Colonic mucosa (tissue), 4 donors: Measurements from ENCODE around the gene CBX8. TPM values are rescaled to one million over a fixed set of nuclear protein-coding genes. Genes with fewer than 3 reads are reported as not detected.

ENCODE experiments used
- DNase-seq: peaks from one replicate; pipeline ENCODE4 v3.0.0-alpha.2; 2020
- H3K27ac ChIP-seq: fragments of 200-600 bp; one replicate; pipeline ENCODE4 v1.8.0; 2021
- H3K27me3 ChIP-seq: fragments of 200-600 bp; one replicate; pipeline ENCODE4 v1.8.0; 2021
- H3K36me3 ChIP-seq: fragments of 200-600 bp; one replicate; pipeline ENCODE4 v1.8.0; 2021
- H3K4me1 ChIP-seq: fragments of 200-600 bp; one replicate; pipeline ENCODE4 v1.8.0; 2021; ENCODE audit warnings: mild to moderate bottlenecking
- H3K4me3 ChIP-seq: fragments of 200-600 bp; one replicate; pipeline ENCODE4 v1.8.0; 2021
- H3K9ac ChIP-seq, 2 donors: one replicate each; pipeline ENCODE4 v1.7.0; 2013; ENCODE audit warnings: control low read depth in 2 of 2, low read depth in 2 of 2, low read length in 2 of 2
- H3K9me3 ChIP-seq: fragments of 200-600 bp; one replicate; pipeline ENCODE4 v1.8.0; 2021
- CTCF ChIP-seq: fragments of 200-600 bp; IDR thresholded peaks from one replicate; pipeline ENCODE4 v1.8.0; 2022; ENCODE audit warnings: antibody characterized with exemption, mild to moderate bottlenecking
- intact Hi-C: fragments of 100-400 bp; cut with DNase I; formaldehyde crosslinking; loops from one replicate; pipeline ENCODE4 v1.14.1; 2022
- total RNA-seq, 2 donors: library from RNA; stranded (reverse); fragmentation: NEBNext Ultra II Directional in 1 of 2; extraction: Animal tissue kit (Norgen Biotek cat#: 25700) in 1 of 2; gene quantifications; one replicate each; pipeline ENCODE4 v1.2.1, GENCODE V29; 2021
- donor health status: healthy.
- donor health status: DM: no; HTN: no; CAD: no.
- donor health status: DM: no; HTN: no; CAD: no.

CBX8 gene
- total RNA-seq, 2 donors from 2014 or later: 5.0 to 8.1 TPM

GRCh38 chr17:79824893-79825579, 28.2 kb upstream of the CBX8 start:
- Histone ChIP-seq H3K27me3 (no peaks in the 10 kb centered on the region), H3K4me3 (no peak overlapping the region), H3K4me1 (no peaks in the 10 kb centered on the region), H3K27ac (no peak overlapping the region), H3K9me3 (no peaks in the 10 kb centered on the region), H3K36me3 (no peaks in the 10 kb centered on the region), H3K9ac (no peak overlapping the region)
- no peak for TF ChIP-seq CTCF
- DNase-seq: no peak
- intact Hi-C loops: no loop called here

- H3K27ac ChIP-seq: no peak overlapping the region
- H3K9me3 ChIP-seq: no peaks in the 10 kb centered on the region
- no peaks in the 10 kb centered on the region for H3K27me3 ChIP-seq
- intact Hi-C loops: no loop called here
- no peaks in the 10 kb centered on the region for H3K4me1 ChIP-seq
- no peak for TF ChIP-seq CTCF
- DNase-seq: no peak
- H3K9ac ChIP-seq: no peak overlapping the region
- H3K36me3 ChIP-seq: no peaks in the 10 kb centered on the region
- H3K4me3 ChIP-seq: no peak overlapping the region
These were observed 27.4 kb upstream of the CBX8 start for GRCh38 chr17:79824234-79824633.

- H3K9me3 ChIP-seq: no peaks in the 10 kb centered on the region
- no peak overlapping the region for H3K9ac ChIP-seq
- DNase-seq: no peak
- no peaks in the 10 kb centered on the region for H3K4me1 ChIP-seq
- no peaks in the 10 kb centered on the region for H3K27me3 ChIP-seq
- no peak overlapping the region for H3K27ac ChIP-seq
- intact Hi-C loops: no loop called here
- H3K36me3 ChIP-seq: no peaks in the 10 kb centered on the region
- H3K4me3 ChIP-seq: no peak overlapping the region
- TF ChIP-seq CTCF: no peak
These were observed 25.8 kb upstream of the CBX8 start for GRCh38 chr17:79822583-79823124.

GRCh38 chr17:79821331-79822095, 24.6 kb upstream of the CBX8 start:
- Histone ChIP-seq H3K36me3 (no peaks in the 10 kb centered on the region), H3K27ac (no peak overlapping the region), H3K9me3 (no peaks in the 10 kb centered on the region), H3K4me1 (no peaks in the 10 kb centered on the region), H3K27me3 (peaks cover 7% of the 10 kb centered on the region), H3K4me3 (no peak overlapping the region), H3K9ac (no peak overlapping the region)
- intact Hi-C loops: no loop called here
- DNase-seq: no peak
- TF ChIP-seq CTCF: no peak

- Histone ChIP-seq H3K9ac (no peak overlapping the region), H3K4me3 (no peak overlapping the region), H3K27me3 (peaks cover 12% of the 10 kb centered on the region), H3K4me1 (no peaks in the 10 kb centered on the region), H3K9me3 (no peaks in the 10 kb centered on the region), H3K27ac (no peak overlapping the region), H3K36me3 (no peaks in the 10 kb centered on the region)
- DNase-seq: no peak
- intact Hi-C loops: no loop called here
- no peak for TF ChIP-seq CTCF
These were observed 24.1 kb upstream of the CBX8 start for GRCh38 chr17:79820959-79821330.
